ENCODE data around the gene EVX1. TPM values are rescaled to one million over a fixed set of nuclear protein-coding genes. Genes with fewer than 3 reads are reported as not detected.

EVX1 gene
- polyA plus RNA-seq, 3 donors: 0.09 to 0.11 TPM; not detected in 1

GRCh38 chr7:27245798-27246691 is 3.4 kb downstream of the EVX1 start:
- no peak for DNase-seq (ENCODE audit: extremely low read depth in 1 of 11, low read depth in 9 of 11, low spot score in 4 of 11)

GRCh38 chr7:27247000-27247399 is 4.4 kb downstream of the EVX1 start:
- DNase-seq (ENCODE audit: extremely low read depth in 1 of 11, low read depth in 9 of 11, low spot score in 4 of 11): no peak

GRCh38 chr7:27247452-27248426 is 5.1 kb downstream of the EVX1 start:
- no peak for DNase-seq (ENCODE audit: extremely low read depth in 1 of 11, low read depth in 9 of 11, low spot score in 4 of 11)

GRCh38 chr7:27248427-27248806 is 5.8 kb downstream of the EVX1 start:
- no peak for DNase-seq (ENCODE audit: extremely low read depth in 1 of 11, low read depth in 9 of 11, low spot score in 4 of 11)

- no peak for DNase-seq (ENCODE audit: extremely low read depth in 1 of 11, low read depth in 9 of 11, low spot score in 4 of 11)
These were observed 6.5 kb downstream of the EVX1 start for GRCh38 chr7:27248911-27249723.

GRCh38 chr7:27249724-27250556 is 7.3 kb downstream of the EVX1 start:
- no peak for DNase-seq (ENCODE audit: extremely low read depth in 1 of 11, low read depth in 9 of 11, low spot score in 4 of 11)

GRCh38 chr7:27250557-27251070 is 8.0 kb downstream of the EVX1 start:
- DNase-seq (ENCODE audit: extremely low read depth in 1 of 11, low read depth in 9 of 11, low spot score in 4 of 11): no peak

GRCh38 chr7:27251136-27251651 is 8.6 kb downstream of the EVX1 start:
- no peak for DNase-seq (ENCODE audit: extremely low read depth in 1 of 11, low read depth in 9 of 11, low spot score in 4 of 11)

- DNase-seq (ENCODE audit: extremely low read depth in 1 of 11, low read depth in 9 of 11, low spot score in 4 of 11): no peak
These were observed 9.3 kb downstream of the EVX1 start for GRCh38 chr7:27251652-27252590.

- DNase-seq (ENCODE audit: extremely low read depth in 1 of 11, low read depth in 9 of 11, low spot score in 4 of 11): no peak
These were observed 12.0 kb downstream of the EVX1 start for GRCh38 chr7:27254625-27255024.

- DNase-seq (ENCODE audit: extremely low read depth in 1 of 11, low read depth in 9 of 11, low spot score in 4 of 11): no peak
These were observed 17.6 kb downstream of the EVX1 start for GRCh38 chr7:27260211-27260610.

- DNase-seq (ENCODE audit: extremely low read depth in 1 of 11, low read depth in 9 of 11, low spot score in 4 of 11): no peak
These were observed 19.5 kb downstream of the EVX1 start for GRCh38 chr7:27262121-27262520.

GRCh38 chr7:27263781-27264180 is 21.2 kb downstream of the EVX1 start:
- no peak for DNase-seq (ENCODE audit: extremely low read depth in 1 of 11, low read depth in 9 of 11, low spot score in 4 of 11)

GRCh38 chr7:27269455-27269854 is 26.9 kb downstream of the EVX1 start:
- DNase-seq (ENCODE audit: extremely low read depth in 1 of 11, low read depth in 9 of 11, low spot score in 4 of 11): no peak

GRCh38 chr7:27271384-27271783 is 28.8 kb downstream of the EVX1 start:
- DNase-seq (ENCODE audit: extremely low read depth in 1 of 11, low read depth in 9 of 11, low spot score in 4 of 11): no peak

- peak in 1 of 11 donors; percentile 18 for DNase-seq (ENCODE audit: extremely low read depth in 1 of 11, low read depth in 9 of 11, low spot score in 4 of 11)
These were observed 35.0 kb downstream of the EVX1 start for GRCh38 chr7:27277628-27278027.

- no peak for DNase-seq (ENCODE audit: extremely low read depth in 1 of 11, low read depth in 9 of 11, low spot score in 4 of 11)
These were observed 41.0 kb downstream of the EVX1 start for GRCh38 chr7:27283558-27283957.

Data from renal cortex interstitium (tissue), 11 donors.